IMR-90 (cell line): ENCODE data around the gene EEPD1. TPM values are rescaled to one million over a fixed set of nuclear protein-coding genes. Genes with fewer than 3 reads are reported as not detected.

Experiments used
- ATAC-seq: fragments of 200-7000 bp; cut with Tn5 transposase; 2 replicates; pipeline ENCODE4 v1.9.1; 2020; ENCODE audit warnings: low read depth, mild to moderate bottlenecking, moderate library complexity
- BruUV-seq: library from RNA; stranded (reverse); fragments of 400-500 nt; replicated peaks from 2 replicates; lab custom pipeline; 2021; lab: Mats Ljungman, UMichigan
- CTCF ChIA-PET: fragments of 300-600 bp; formaldehyde crosslinking; extraction: SDS; loops from one replicate; lab custom pipeline; 2021; ENCODE audit warnings: antibody characterized with exemption; lab: Yijun Ruan, JAX
- POLR2A ChIA-PET: fragments of 300-600 bp; sonication (Branson Sonifier 250); formaldehyde crosslinking; loops from one replicate; lab custom pipeline; 2022; ENCODE audit warnings: antibody characterized with exemption; ENCODE audit not compliant: unreplicated experiment; lab: Charles Lee
- DNase-seq: peaks from one replicate; pipeline ENCODE4 v3.0.0; 2013
- H2AFZ ChIP-seq: replicated peaks from 2 replicates; pipeline ENCODE3; 2013; ENCODE audit warnings: low read length, mild to moderate bottlenecking; ENCODE audit not compliant: poor library complexity
- H2AK5ac ChIP-seq: 2 replicates; pipeline ENCODE4 v1.6.1; 2013; ENCODE audit warnings: low read depth, low read length, inconsistent platforms
- H2AK9ac ChIP-seq: replicated peaks from 2 replicates; pipeline ENCODE3; 2013; ENCODE audit warnings: mild to moderate bottlenecking, low read depth, low read length, moderate library complexity; ENCODE audit not compliant: poor library complexity
- H2BK120ac ChIP-seq: 2 replicates; pipeline ENCODE4 v1.6.1; 2013; ENCODE audit warnings: low read depth, low read length, inconsistent platforms
- H2BK15ac ChIP-seq: 3 replicates; pipeline ENCODE4 v1.6.1; 2013; ENCODE audit warnings: low read depth, low read length, inconsistent platforms
- H2BK20ac ChIP-seq: 2 replicates; pipeline ENCODE4 v1.6.1; 2013; ENCODE audit warnings: low read depth, mild to moderate bottlenecking, inconsistent platforms, low read length, moderate library complexity
- H2BK5ac ChIP-seq: 2 replicates; pipeline ENCODE4 v1.6.1; 2013; ENCODE audit warnings: mild to moderate bottlenecking, low read depth, low read length, inconsistent platforms; ENCODE audit not compliant: poor library complexity, severe bottlenecking
- H3K14ac ChIP-seq: replicated peaks from 2 replicates; pipeline ENCODE4 v1.6.1; 2013; ENCODE audit warnings: low read depth, low read length, inconsistent platforms
- H3K18ac ChIP-seq: 2 replicates; pipeline ENCODE4 v1.6.1; 2013; ENCODE audit warnings: low read depth, low read length, control low read depth
- H3K23ac ChIP-seq: 2 replicates; pipeline ENCODE4 v1.6.1; 2013; ENCODE audit warnings: low read depth, low read length, inconsistent platforms
- H3K27ac ChIP-seq: 2 replicates; pipeline ENCODE4 v1.5.1; 2013; ENCODE audit warnings: mild to moderate bottlenecking, control low read depth, low read length; ENCODE audit not compliant: insufficient read depth
- H3K27me3 ChIP-seq: 2 replicates; pipeline ENCODE4 v1.6.1; 2013; ENCODE audit warnings: low read length; ENCODE audit not compliant: control insufficient read depth, insufficient read depth
- H3K36me3 ChIP-seq: 2 replicates; pipeline ENCODE4 v1.6.1; 2013; ENCODE audit warnings: low read length, mixed read lengths; ENCODE audit not compliant: control insufficient read depth, insufficient read depth
- H3K4ac ChIP-seq: 2 replicates; pipeline ENCODE4 v1.6.1; 2013; ENCODE audit warnings: low read depth, low read length, inconsistent platforms
- H3K4me1 ChIP-seq: 2 replicates; pipeline ENCODE4 v1.6.1; 2013; ENCODE audit warnings: low read length, mixed read lengths; ENCODE audit not compliant: control insufficient read depth, insufficient read depth
- H3K4me2 ChIP-seq: 2 replicates; pipeline ENCODE4 v1.6.1; 2013; ENCODE audit warnings: low read depth, mild to moderate bottlenecking, control low read depth, low read length, moderate library complexity
- H3K4me3 ChIP-seq: 2 replicates; pipeline ENCODE4 v1.5.1; 2013; ENCODE audit warnings: low read depth, mild to moderate bottlenecking, control low read depth, low read length, moderate library complexity; ENCODE audit not compliant: insufficient read depth
- H3K56ac ChIP-seq: 2 replicates; pipeline ENCODE4 v1.6.1; 2013; ENCODE audit warnings: low read length, inconsistent platforms; ENCODE audit not compliant: insufficient read depth; ENCODE audit errors: extremely low read depth
- H3K79me1 ChIP-seq, 2 experiments: 2 replicates each; pipeline ENCODE4 v1.6.1; 2013; ENCODE audit warnings: low read length in 2 of 2, inconsistent platforms in 1 of 2, low read depth in 1 of 2
- H3K9ac ChIP-seq: 2 replicates; pipeline ENCODE4 v1.6.1; 2013; ENCODE audit warnings: low read depth, low read length, control low read depth
- H3K9me1 ChIP-seq: 2 replicates; pipeline ENCODE4 v1.6.1; 2013; ENCODE audit warnings: low read length, inconsistent platforms; ENCODE audit not compliant: insufficient read depth
- H3K9me3 ChIP-seq: 2 replicates; pipeline ENCODE4 v1.6.1; 2013; ENCODE audit warnings: low read length; ENCODE audit not compliant: control insufficient read depth, insufficient read depth
- H4K20me1 ChIP-seq: 2 replicates; pipeline ENCODE4 v1.6.1; 2013; ENCODE audit warnings: low read length, inconsistent platforms; ENCODE audit not compliant: insufficient read depth
- H4K5ac ChIP-seq: 2 replicates; pipeline ENCODE4 v1.6.1; 2013; ENCODE audit warnings: mild to moderate bottlenecking, low read depth, low read length, control low read depth
- H4K8ac ChIP-seq, 2 experiments: 2 replicates each; pipeline ENCODE4 v1.6.1; 2013; ENCODE audit warnings: low read depth in 2 of 2, low read length in 2 of 2, control low read depth in 1 of 2, inconsistent platforms in 1 of 2
- H4K91ac ChIP-seq: 2 replicates; pipeline ENCODE4 v1.6.1; 2013; ENCODE audit warnings: low read depth, low read length, inconsistent platforms; ENCODE audit not compliant: insufficient read depth
- FOS ChIP-seq: fragments of 150-350 bp; IDR thresholded peaks from 2 replicates; pipeline ENCODE4 v1.6.1; 2016; ENCODE audit warnings: low read depth, low read length
- MAFK ChIP-seq: IDR thresholded peaks from 2 replicates; pipeline ENCODE4 v1.6.1; 2012; ENCODE audit warnings: low read depth, low read length, improper control_type of control experiment
- MAZ ChIP-seq: IDR thresholded peaks from 2 replicates; pipeline ENCODE4 v1.6.1; 2012; ENCODE audit warnings: low read depth, mild to moderate bottlenecking, low read length, improper control_type of control experiment, moderate library complexity, borderline replicate concordance
- MXI1 ChIP-seq: IDR thresholded peaks from 2 replicates; pipeline ENCODE4 v1.6.1; 2012; ENCODE audit warnings: low read depth, mild to moderate bottlenecking, low read length, moderate library complexity, borderline replicate concordance
- RAD21 ChIP-seq: IDR thresholded peaks from 2 replicates; pipeline ENCODE4 v1.6.1; 2012; ENCODE audit warnings: low read length, improper control_type of control experiment
- RFX5 ChIP-seq: IDR thresholded peaks from 2 replicates; pipeline ENCODE4 v1.8.0; 2012; ENCODE audit warnings: low read depth, mild to moderate bottlenecking, low read length, moderate library complexity
- SMC3 ChIP-seq: fragments of 150-350 bp; IDR thresholded peaks from 2 replicates; pipeline ENCODE4 v1.6.1; 2016; ENCODE audit warnings: low read depth, mild to moderate bottlenecking, antibody characterized with exemption, low read length, moderate library complexity
- WGBS, 2 experiments: methylation state at CpG; one replicate each; pipeline versions ENCODE4 v1.1.5 to v1.1.7; 2013; ENCODE audit warnings: missing lambda C conversion rate in 2 of 2; ENCODE audit not compliant: insufficient read length in 1 of 2; ENCODE audit errors: extremely low coverage in 2 of 2; 5-methylcytosine and 5-hydroxymethylcytosine counted together
- dilution Hi-C: fragments of 300-500 bp; cut with HindIII; formaldehyde crosslinking; loops from one replicate; pipeline ENCODE4 v1.14.3; 2018; ENCODE audit warnings: low sequenced_read_pairs; ENCODE audit not compliant: unreplicated experiment
- in situ Hi-C: fragments of 300-500 bp; cut with MboI; formaldehyde crosslinking; loops from 3 replicates; pipeline ENCODE4 v1.14.3; 2019; ENCODE audit warnings: low sequenced_read_pairs, inconsistent platforms, mixed read lengths
- intact Hi-C: fragments of 100-400 bp; cut with micrococcal nuclease; formaldehyde crosslinking; loops from 2 replicates; pipeline ENCODE4 v1.10.0; 2022
- polyA plus RNA-seq, 3 experiments: library from polyadenylated mRNA; depleted of rRNA; stranded (reverse); fragments of >200 nt; gene quantifications; 2 replicates each; pipeline ENCODE4 v1.2.3, GENCODE V29; 2012; ENCODE audit warnings: low replicate concordance in 1 of 3
- total RNA-seq: library from RNA; depleted of rRNA; stranded (reverse); fragments of >200 nt; gene quantifications from 2 replicates; pipeline ENCODE4 v1.2.3, GENCODE V29; 2012
- TF ChIP-seq, protein P1 (sequence below): fragments of 150-350 bp; IDR thresholded peaks from 2 replicates; pipeline ENCODE4 v1.6.1; 2017; ENCODE audit warnings: mild to moderate bottlenecking, antibody characterized with exemption, low read length, low read depth

Gene EEPD1
- total and polyA plus RNA-seq, 2 of the 4 experiments (the other 2 are of a cell fraction), result 7.3 to 15.2 TPM

DNA sequence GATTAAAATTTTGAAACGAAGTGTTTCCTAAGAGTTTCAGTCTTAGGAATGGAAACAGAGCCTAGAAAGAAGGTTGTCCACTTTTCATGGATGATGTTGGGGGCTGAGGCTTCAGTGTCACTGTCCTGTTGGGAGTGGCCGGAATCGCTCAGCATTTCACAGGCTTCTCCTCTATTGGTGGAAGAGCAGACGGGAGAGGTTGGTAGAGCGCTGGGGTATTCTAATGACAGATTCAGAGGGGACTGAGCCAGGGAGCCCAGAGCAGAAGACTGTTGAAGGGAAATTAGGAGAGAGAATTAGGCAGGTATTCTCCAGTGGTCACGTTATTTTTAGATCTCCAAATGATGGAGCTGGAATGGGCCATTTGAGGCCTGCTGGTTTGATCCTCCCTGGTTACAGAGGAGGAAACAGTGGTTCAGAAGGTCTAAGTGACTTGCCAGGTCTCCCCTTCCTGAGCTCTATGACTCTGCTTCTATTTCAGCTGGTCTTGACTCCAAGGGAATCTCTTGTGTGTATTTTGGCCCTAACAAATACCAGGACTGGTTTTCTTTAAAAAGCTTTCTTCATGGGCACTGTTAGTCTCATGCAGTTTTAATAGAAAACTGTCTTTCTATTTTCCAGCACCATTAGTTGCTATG is 35.7 kb upstream of the EEPD1 start:
- Histone ChIP-seq H3K4me2 (no peak overlapping the region), H3K36me3 (no peaks in the 10 kb centered on the region), H2AK9ac (no peak overlapping the region), H3K4ac (peak overlapping the region; percentile 95), H3K23ac (peak overlapping the region; percentile 83), H2BK5ac (peak overlapping the region; percentile 86), H2AFZ (peak overlapping the region; percentile 56), H3K14ac (peak overlapping the region; percentile 86), H3K27ac (0 out of 2 replicates have a peak overlapping the region, but pooled peaks have one; percentile 11), H2AK5ac (peak overlapping the region; percentile 79; the same call in 1 of the 2 replicates), H4K5ac (peak overlapping the region; percentile 18; the same call in 1 of the 2 replicates), H3K27me3 (no peaks in the 10 kb centered on the region), H2BK120ac (peak overlapping the region; percentile 95), H3K9me1 (peaks cover 24% of the 10 kb centered on the region), H3K79me1 (0 out of 4 replicates have a peak, but pooled peaks cover 0 to 5% of the 10 kb centered on the region in 2 experiments), H3K18ac (peak overlapping the region; percentile 68), H4K91ac (peak overlapping the region; percentile 75; the same call in 1 of the 2 replicates), H3K4me3 (no peak overlapping the region), H4K20me1 (peaks cover 2% of the 10 kb centered on the region; the same call in 1 of the 2 replicates), H3K4me1 (peaks cover 23% of the 10 kb centered on the region), H3K9ac (no peak overlapping the region), H3K9me3 (no peaks in the 10 kb centered on the region), H3K56ac (0 out of 2 replicates have a peak overlapping the region, but pooled peaks have one; percentile 42), H4K8ac (peak overlapping the region; percentile 49 to 71; a peak in 2 of 4 replicates), H2BK15ac (peak overlapping the region; percentile 94; the same call in 2 of the 3 replicates), H2BK20ac (peak overlapping the region; percentile 93)
- no TSS peak for BruUV-seq
- ChIA-PET CTCF (no interaction called here), POLR2A (no interaction called here)
- intact Hi-C loops (loop anchor here (5.0 kb wide), 1 partner anchor 70 kb away; no protein-coding TSS in a partner anchor), dilution Hi-C loops (no loop called here), in situ Hi-C loops (no loop called here)
- 100% methylated on average over 1 of the region's 6 CpGs; no CpG with 5 or more reads in 1 of the 2 experiments for WGBS, 2 experiments
- TF ChIP-seq MXI1 (no peak), MAZ (no peak), MAFK (no peak), RFX5 (no peak), SMC3 (no peak), FOS (no peak), RAD21 (no peak)
- TF ChIP-seq, protein P1, sequence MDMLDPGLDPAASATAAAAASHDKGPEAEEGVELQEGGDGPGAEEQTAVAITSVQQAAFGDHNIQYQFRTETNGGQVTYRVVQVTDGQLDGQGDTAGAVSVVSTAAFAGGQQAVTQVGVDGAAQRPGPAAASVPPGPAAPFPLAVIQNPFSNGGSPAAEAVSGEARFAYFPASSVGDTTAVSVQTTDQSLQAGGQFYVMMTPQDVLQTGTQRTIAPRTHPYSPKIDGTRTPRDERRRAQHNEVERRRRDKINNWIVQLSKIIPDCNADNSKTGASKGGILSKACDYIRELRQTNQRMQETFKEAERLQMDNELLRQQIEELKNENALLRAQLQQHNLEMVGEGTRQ, result no peak
- DNase-seq (no peak), ATAC-seq (no peak)
